Thyroid gland (tissue), 4 donors: Measurements from ENCODE around the gene TRPM6.

ENCODE experiments used
- POLR2A ChIP-seq, 2 donors: fragments of 450-650 bp; IDR thresholded peaks; one replicate each; pipeline ENCODE4 v1.6.1; 2017; ENCODE audit warnings: antibody characterized with exemption in 2 of 2, mild to moderate bottlenecking in 2 of 2, moderate library complexity in 1 of 2
- TF ChIP-seq, protein P1 (sequence below), 6 experiments: fragments of 200-600 bp in 3 of 6; fragments of 450-650 bp in 3 of 6; sonication (generic) in 3 of 6; IDR thresholded peaks; one replicate each; pipeline ENCODE4 v1.5.1; 2016 to 2019; ENCODE audit warnings: antibody characterized with exemption in 6 of 6, mild to moderate bottlenecking in 2 of 6, inconsistent platforms in 1 of 6, moderate library complexity in 1 of 6

DNA sequence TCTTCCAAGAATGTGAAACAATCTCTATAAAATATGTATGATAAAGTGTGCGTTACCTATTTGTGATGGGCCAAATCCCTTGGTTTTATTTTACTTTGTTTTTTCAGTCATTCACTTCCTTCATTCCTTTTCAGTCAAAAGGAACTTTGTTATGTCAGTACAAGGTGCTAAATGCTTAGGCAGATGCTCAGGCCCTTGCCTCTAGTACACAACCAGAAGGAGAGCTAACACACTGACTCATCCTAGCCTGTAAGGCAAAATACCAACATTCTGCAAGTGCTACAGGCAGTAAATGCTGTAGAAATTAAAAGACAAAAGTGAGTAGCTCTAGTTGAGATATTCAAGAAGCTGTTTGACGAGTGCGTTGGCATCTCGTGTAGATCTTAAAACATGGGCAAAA is 49.4 kb downstream of the TRPM6 start:
- TF ChIP-seq, protein P1, sequence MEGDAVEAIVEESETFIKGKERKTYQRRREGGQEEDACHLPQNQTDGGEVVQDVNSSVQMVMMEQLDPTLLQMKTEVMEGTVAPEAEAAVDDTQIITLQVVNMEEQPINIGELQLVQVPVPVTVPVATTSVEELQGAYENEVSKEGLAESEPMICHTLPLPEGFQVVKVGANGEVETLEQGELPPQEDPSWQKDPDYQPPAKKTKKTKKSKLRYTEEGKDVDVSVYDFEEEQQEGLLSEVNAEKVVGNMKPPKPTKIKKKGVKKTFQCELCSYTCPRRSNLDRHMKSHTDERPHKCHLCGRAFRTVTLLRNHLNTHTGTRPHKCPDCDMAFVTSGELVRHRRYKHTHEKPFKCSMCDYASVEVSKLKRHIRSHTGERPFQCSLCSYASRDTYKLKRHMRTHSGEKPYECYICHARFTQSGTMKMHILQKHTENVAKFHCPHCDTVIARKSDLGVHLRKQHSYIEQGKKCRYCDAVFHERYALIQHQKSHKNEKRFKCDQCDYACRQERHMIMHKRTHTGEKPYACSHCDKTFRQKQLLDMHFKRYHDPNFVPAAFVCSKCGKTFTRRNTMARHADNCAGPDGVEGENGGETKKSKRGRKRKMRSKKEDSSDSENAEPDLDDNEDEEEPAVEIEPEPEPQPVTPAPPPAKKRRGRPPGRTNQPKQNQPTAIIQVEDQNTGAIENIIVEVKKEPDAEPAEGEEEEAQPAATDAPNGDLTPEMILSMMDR (IDR thresholded peaks at IDR 0.05), result no peak
- no peak for TF ChIP-seq POLR2A (IDR thresholded peaks at IDR 0.05)
